ENCODE data around the gene PTAR1.

PTAR1 gene

GRCh38 chr9:69675563-69675962 lies 84.2 kb downstream of the PTAR1 start:
- no peak for TF ChIP-seq CTCF (IDR thresholded peaks at IDR 0.05; ENCODE audit: low read depth, low read length, missing control alignments)
- DNase-seq (ENCODE audit: extremely low read depth, low read depth): no peak
- H3K4me3 ChIP-seq (replicated peaks; ENCODE audit: low read depth, low read length): no peak overlapping the region

DNA sequence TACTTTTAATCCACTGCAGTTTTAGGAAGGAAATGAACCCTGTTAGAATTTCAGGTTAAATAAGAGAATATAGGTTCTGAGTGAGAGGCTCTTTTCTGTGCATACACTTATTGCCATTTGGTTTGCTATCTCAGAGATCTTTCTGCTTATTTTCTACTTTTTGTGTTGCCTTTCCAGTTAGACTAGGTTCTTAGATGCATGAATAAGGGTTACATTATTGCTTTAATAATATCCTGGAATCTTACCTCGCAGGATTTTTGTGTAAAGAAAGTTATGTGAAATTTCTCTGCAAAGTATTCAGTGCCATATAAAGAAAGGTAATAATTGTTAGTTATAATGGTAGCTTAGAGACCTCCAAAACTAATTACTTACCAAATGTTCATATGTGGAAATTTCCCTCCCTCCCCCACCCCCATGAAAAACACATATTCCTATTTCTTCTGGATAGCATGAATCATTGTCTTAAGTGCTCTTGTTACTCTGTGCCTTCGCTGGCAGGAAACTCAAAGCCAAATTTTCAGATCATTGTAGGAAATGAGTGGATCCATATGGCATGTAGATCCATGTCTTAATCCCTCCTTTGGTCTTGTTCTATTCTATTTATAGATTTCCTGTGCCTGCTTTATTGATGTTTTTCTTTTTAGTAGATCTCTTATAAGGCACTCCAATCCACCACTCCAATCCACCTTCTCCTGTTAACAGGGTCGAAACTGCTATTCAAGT lies 84.9 kb downstream of the PTAR1 start:
- no peak for TF ChIP-seq CTCF (IDR thresholded peaks at IDR 0.05; ENCODE audit: low read depth, low read length, missing control alignments)
- H3K4me3 ChIP-seq (replicated peaks; ENCODE audit: low read depth, low read length): no peak overlapping the region
- DNase-seq (ENCODE audit: extremely low read depth, low read depth): peak; percentile 87

GRCh38 chr9:69674112-69674685 lies 85.6 kb downstream of the PTAR1 start:
- H3K4me3 ChIP-seq (replicated peaks; ENCODE audit: low read depth, low read length): no peak overlapping the region
- no peak for TF ChIP-seq CTCF (IDR thresholded peaks at IDR 0.05; ENCODE audit: low read depth, low read length, missing control alignments)
- DNase-seq (ENCODE audit: extremely low read depth, low read depth): no peak

- no peak for TF ChIP-seq CTCF (IDR thresholded peaks at IDR 0.05; ENCODE audit: low read depth, low read length, missing control alignments)
- no peak for DNase-seq (ENCODE audit: extremely low read depth, low read depth)
- H3K4me3 ChIP-seq (replicated peaks; ENCODE audit: low read depth, low read length): peak overlapping the region; percentile 65
These were observed 86.5 kb downstream of the PTAR1 start for GRCh38 chr9:69673311-69673640.

DNA sequence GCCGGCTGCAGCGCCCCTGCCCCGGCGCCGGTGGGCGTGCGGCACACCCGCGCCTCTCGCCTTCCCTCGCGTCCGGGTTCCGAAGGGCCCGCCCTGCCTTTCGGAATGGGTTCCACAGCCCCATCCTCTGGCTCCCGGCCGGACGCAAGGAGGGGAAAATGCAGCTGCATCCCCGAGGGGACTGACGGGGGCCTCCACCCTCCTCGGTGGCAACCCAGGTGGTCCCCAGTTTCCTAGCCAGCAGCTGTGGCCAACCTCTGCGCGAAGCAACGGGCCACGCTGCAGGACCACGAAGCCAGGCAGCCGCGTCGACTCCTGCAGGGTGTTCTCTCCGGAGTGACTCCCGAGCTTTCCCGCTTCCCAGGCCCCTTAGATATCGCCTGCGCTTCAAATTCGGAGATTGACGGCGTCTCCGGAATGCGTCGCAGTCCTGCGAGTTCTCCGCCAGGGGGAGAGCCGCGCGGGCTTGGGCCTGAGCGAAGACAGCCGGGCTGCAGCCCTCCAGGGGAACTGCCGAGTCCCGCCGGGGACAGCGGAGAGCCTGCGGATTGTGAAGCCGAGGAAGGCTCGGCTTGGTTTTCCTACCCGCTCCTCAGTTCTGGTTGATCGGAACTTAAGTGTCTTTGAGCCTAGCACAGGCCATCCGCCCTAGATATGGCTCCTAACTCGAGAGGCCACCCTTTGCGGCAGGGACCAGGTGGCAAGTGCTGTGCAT lies 87.1 kb downstream of the PTAR1 start:
- peak; percentile 57 for DNase-seq (ENCODE audit: extremely low read depth, low read depth)
- peak overlapping the region; percentile 65 for H3K4me3 ChIP-seq (replicated peaks; ENCODE audit: low read depth, low read length)
- TF ChIP-seq CTCF (IDR thresholded peaks at IDR 0.05; ENCODE audit: low read depth, low read length, missing control alignments): peak; percentile 90

DNA sequence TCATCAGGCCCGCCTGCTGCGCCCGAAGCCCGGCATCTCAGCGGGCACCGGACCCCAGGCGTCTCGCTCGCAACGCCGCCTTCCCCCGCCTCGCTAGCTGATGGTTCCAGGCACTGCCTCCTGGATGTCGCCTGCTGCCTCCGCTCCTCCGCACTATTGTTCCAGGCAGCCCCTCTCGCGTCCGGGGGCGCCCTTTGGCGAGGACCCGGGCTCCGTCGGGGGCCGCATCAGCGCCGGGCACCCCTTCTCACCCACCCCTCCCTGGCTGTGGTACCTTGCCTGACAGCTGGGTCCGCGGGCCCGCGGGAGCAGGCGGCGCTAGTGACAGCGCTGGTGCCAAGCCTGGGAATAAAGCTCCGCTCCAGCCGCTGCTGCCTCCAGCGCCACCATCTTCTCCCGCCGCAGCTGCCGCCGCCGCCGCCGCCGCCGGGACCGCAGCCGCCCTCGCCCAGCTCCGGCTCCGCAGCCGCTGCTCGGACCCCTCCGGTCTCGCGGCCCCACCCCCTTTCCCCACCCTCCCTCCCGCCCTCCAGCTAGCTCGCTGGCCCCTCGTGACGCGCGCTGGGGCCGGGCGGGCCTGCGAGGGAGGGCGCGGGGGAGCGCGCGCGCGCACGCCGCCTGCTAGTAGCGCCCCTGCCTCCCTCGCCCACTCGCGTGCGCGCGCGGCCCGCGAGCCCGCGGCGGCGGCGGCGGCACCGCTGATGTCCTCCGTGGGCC lies 87.8 kb downstream of the PTAR1 start, which contains the start of gene APBA1:
Gene APBA1, minus strand, starts transcription at position 493 of the 717 bp plus-strand sequence.
- no peak for TF ChIP-seq CTCF (IDR thresholded peaks at IDR 0.05; ENCODE audit: low read depth, low read length, missing control alignments)
- peak within 1 kb of the TSS; percentile 65 for H3K4me3 ChIP-seq (replicated peaks; ENCODE audit: low read depth, low read length)
- DNase-seq (ENCODE audit: extremely low read depth, low read depth): no peak

All from HFF-Myc (cell line).